Right atrium auricular region (tissue), 2 donors: ENCODE results near the gene JDP2. TPM values are rescaled to one million over a fixed set of nuclear protein-coding genes. Genes with fewer than 3 reads are reported as not detected.

Experiments
- DNase-seq: peaks from one replicate; pipeline ENCODE4 v3.0.0-alpha.2; 2019; ENCODE audit warnings: low spot score
- H3K27ac ChIP-seq, 2 donors: fragments of 200-600 bp; sonication (generic); 1 replicate in 1 of 2; 2 replicates in 1 of 2; pipeline ENCODE4 v1.5.1; 2016 to 2019
- H3K27me3 ChIP-seq, 2 donors: fragments of 200-600 bp; sonication (generic); one replicate each; pipeline versions ENCODE4 v1.5.1 to v1.6.0; 2017 to 2019
- H3K36me3 ChIP-seq: fragments of 200-600 bp; sonication (generic); one replicate; pipeline ENCODE4 v1.5.1; 2016
- H3K4me1 ChIP-seq, 2 donors: fragments of 200-600 bp; sonication (generic); one replicate each; pipeline versions ENCODE4 v1.5.1 to v1.6.0; 2017 to 2019
- H3K4me3 ChIP-seq, 2 donors: fragments of 200-600 bp; sonication (generic); 1 replicate in 1 of 2; 2 replicates in 1 of 2; pipeline ENCODE4 v1.5.1; 2017 to 2019; ENCODE audit warnings: mild to moderate bottlenecking in 1 of 2, moderate library complexity in 1 of 2
- H3K9me3 ChIP-seq, 2 donors: fragments of 200-600 bp; sonication (generic); one replicate each; pipeline ENCODE4 v1.5.1; 2019
- CTCF ChIP-seq, 2 donors: fragments of 200-600 bp; sonication (generic); IDR thresholded peaks; one replicate each; pipeline ENCODE4 v1.5.1; 2019; ENCODE audit warnings: antibody characterized with exemption in 2 of 2
- total RNA-seq, 2 donors: library from RNA; depleted of rRNA; stranded (reverse); fragments of >200 nt; gene quantifications; one replicate each; pipeline ENCODE4 v1.1.0, GENCODE V29; 2016

JDP2 gene
- total RNA-seq, 2 donors from 2014 or later, result 46.1 to 67.4 TPM

GRCh38 chr14:75520852-75521251 lies 93.0 kb downstream of the JDP2 start:
- H3K4me3 ChIP-seq, result no peak overlapping the region
- H3K4me1 ChIP-seq, result peaks cover 0 to 15% of the 10 kb centered on the region in 2 donors
- no peak for TF ChIP-seq CTCF (IDR thresholded peaks at IDR 0.05)
- DNase-seq, result no peak
- no peaks in the 10 kb centered on the region for H3K36me3 ChIP-seq
- H3K9me3 ChIP-seq, result no peaks in the 10 kb centered on the region
- no peak overlapping the region for H3K27ac ChIP-seq
- no peaks in the 10 kb centered on the region for H3K27me3 ChIP-seq

GRCh38 chr14:75521415-75522199 lies 93.8 kb downstream of the JDP2 start:
- Histone ChIP-seq H3K27ac (no peak overlapping the region), H3K36me3 (no peaks in the 10 kb centered on the region), H3K4me3 (no peak overlapping the region), H3K4me1 (peaks cover 0 to 13% of the 10 kb centered on the region in 2 donors), H3K9me3 (no peaks in the 10 kb centered on the region), H3K27me3 (no peaks in the 10 kb centered on the region)
- no peak for TF ChIP-seq CTCF (IDR thresholded peaks at IDR 0.05)
- no peak for DNase-seq

GRCh38 chr14:75522224-75522982 lies 94.6 kb downstream of the JDP2 start, which contains the start of gene BATF:
Gene BATF (plus strand): TSS chr14:75522469. CDS start chr14:75522683, 214 bp downstream.
- H3K27ac ChIP-seq, result peak within 1 kb of the TSS in 1 of 2 donors; percentile 57
- peak within 1 kb of the TSS; percentile 16 to 37 for H3K4me3 ChIP-seq
- no peak for TF ChIP-seq CTCF (IDR thresholded peaks at IDR 0.05)
- H3K36me3 ChIP-seq, result no peaks in the 10 kb centered on the region
- DNase-seq, result no peak
- no peaks in the 10 kb centered on the region for H3K27me3 ChIP-seq
- H3K9me3 ChIP-seq, result no peaks in the 10 kb centered on the region
- H3K4me1 ChIP-seq, result peaks cover 0 to 13% of the 10 kb centered on the region in 2 donors

GRCh38 chr14:75522983-75523318 lies 95.1 kb downstream of the JDP2 start:
- Histone ChIP-seq H3K4me1 (peaks cover 0 to 13% of the 10 kb centered on the region in 2 donors), H3K27ac (no peak overlapping the region), H3K9me3 (no peaks in the 10 kb centered on the region), H3K4me3 (peak overlapping the region; percentile 16 to 37), H3K36me3 (no peaks in the 10 kb centered on the region), H3K27me3 (no peaks in the 10 kb centered on the region)
- no peak for TF ChIP-seq CTCF (IDR thresholded peaks at IDR 0.05)
- no peak for DNase-seq

Other genes with a start within 250 kb of the JDP2 start
- gene FOS, start 149.2 kb upstream of the JDP2 start, total RNA-seq, result 100 to 1,000 TPM; 232 to 555 TPM
- gene BATF, start 94.4 kb downstream of the JDP2 start, total RNA-seq, result 1 to 10 TPM; 1.4 to 6.2 TPM
- gene FLVCR2, start 150.6 kb downstream of the JDP2 start, total RNA-seq, result 1 to 10 TPM; 2.2 to 5.5 TPM
- 1 to 10 TPM; 5.3 to 7.1 TPM for gene ERG28, start 232.9 kb downstream of the JDP2 start, total RNA-seq
- gene TTLL5, start 233.2 kb downstream of the JDP2 start, total RNA-seq, result 10 to 100 TPM; 15.3 to 22.6 TPM